Endothelial cell of hepatic sinusoid (primary cell): ENCODE results near the gene FAM163A.

Source experiments
- in situ Hi-C: cut with HindIII; loops from 2 replicates; pipeline ENCODE4 v1.10.0; 2017; ENCODE audit warnings: low sequenced_read_pairs

Gene FAM163A

GRCh38 chr1:179742717-179743678 is at the start of gene FAM163A:
Gene FAM163A (plus strand): TSS chr1:179743291. CDS start chr1:179813098, 69,807 bp downstream.
- in situ Hi-C loops, result no loop called here

GRCh38 chr1:179694530-179694929 is 48.6 kb upstream of the FAM163A start:
- in situ Hi-C loops, result loop anchor here (10.0 kb wide), 2 partner anchors 60 kb away; no protein-coding TSS in a partner anchor

- in situ Hi-C loops, result loop anchor here (10.0 kb wide), 1 partner anchor 112 kb away; no protein-coding TSS in a partner anchor
These were observed 40.0 kb upstream of the FAM163A start for GRCh38 chr1:179702946-179703539.

- in situ Hi-C loops, result loop anchor here (10.0 kb wide), 1 partner anchor 108 kb away; no protein-coding TSS in a partner anchor
These were observed 36.7 kb upstream of the FAM163A start for GRCh38 chr1:179706339-179706941.

GRCh38 chr1:179707406-179707805 is 35.7 kb upstream of the FAM163A start:
- in situ Hi-C loops, result loop anchor here (10.0 kb wide), 1 partner anchor 107 kb away; no protein-coding TSS in a partner anchor

- in situ Hi-C loops, result loop anchor here (10.0 kb wide), 1 partner anchor 106 kb away; no protein-coding TSS in a partner anchor
These were observed 34.5 kb upstream of the FAM163A start for GRCh38 chr1:179708434-179709195.

- in situ Hi-C loops, result loop anchor here (10.0 kb wide), 1 partner anchor 105 kb away; no protein-coding TSS in a partner anchor
These were observed 33.2 kb upstream of the FAM163A start for GRCh38 chr1:179709841-179710329.

- in situ Hi-C loops, result no loop called here
These were observed 28.9 kb upstream of the FAM163A start for GRCh38 chr1:179714159-179714558.

- in situ Hi-C loops, result loop anchor here (5.0 kb wide), 1 partner anchor 78 kb away; no protein-coding TSS in a partner anchor
These were observed 28.5 kb upstream of the FAM163A start for GRCh38 chr1:179714623-179715022.

GRCh38 chr1:179719272-179719671 is 23.8 kb upstream of the FAM163A start:
- in situ Hi-C loops, result loop anchor here (5.0 kb wide), 1 partner anchor 73 kb away; no protein-coding TSS in a partner anchor

GRCh38 chr1:179728271-179728670 is 14.8 kb upstream of the FAM163A start:
- in situ Hi-C loops, result no loop called here

- in situ Hi-C loops, result no loop called here
These were observed 13.2 kb upstream of the FAM163A start for GRCh38 chr1:179729881-179730280.

- in situ Hi-C loops, result no loop called here
These were observed 11.4 kb upstream of the FAM163A start for GRCh38 chr1:179731643-179732042.

- in situ Hi-C loops, result no loop called here
These were observed 800 bp upstream of the FAM163A start for GRCh38 chr1:179742291-179742690.

- in situ Hi-C loops, result no loop called here
These were observed 749 bp downstream of the FAM163A start for GRCh38 chr1:179743679-179744400.

GRCh38 chr1:179744401-179745130 is 1.5 kb downstream of the FAM163A start:
- in situ Hi-C loops, result no loop called here

GRCh38 chr1:179745131-179745611 is 2.1 kb downstream of the FAM163A start:
- in situ Hi-C loops, result no loop called here

GRCh38 chr1:179745743-179746142 is 2.7 kb downstream of the FAM163A start:
- in situ Hi-C loops, result no loop called here

- in situ Hi-C loops, result no loop called here
These were observed 4.5 kb downstream of the FAM163A start for GRCh38 chr1:179747611-179748010.
